ENCODE measurements around the gene DIP2C.

DNA sequence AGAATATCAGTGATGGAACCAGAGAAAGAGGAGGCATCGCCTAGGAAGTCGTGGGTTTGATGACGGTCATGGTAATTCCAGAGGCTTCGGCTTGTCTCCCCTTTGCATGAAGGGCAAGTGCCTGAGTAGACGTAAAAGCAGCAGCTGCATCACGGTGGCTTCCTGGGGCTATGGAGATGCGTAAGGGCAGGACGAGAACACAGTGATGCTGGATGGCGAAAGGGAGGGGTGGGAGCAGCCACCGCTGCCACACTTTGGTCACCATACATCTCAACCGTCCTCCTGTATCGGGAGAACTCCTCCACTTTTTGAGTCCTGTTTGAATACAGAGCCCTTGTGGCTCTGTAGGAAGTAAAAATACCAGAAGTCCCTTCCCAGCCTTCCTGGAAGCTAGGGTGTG, 371.5 kb downstream of the DIP2C start:
- TF ChIP-seq POLR2A (IDR thresholded peaks at IDR 0.05; ENCODE audit: low read depth, low read length) = no peak
- TF ChIP-seq TAF1 (IDR thresholded peaks at IDR 0.05; ENCODE audit: borderline replicate concordance, low read depth, low read length) = no peak
- no peak for TF ChIP-seq POLR2AphosphoS5 (IDR thresholded peaks at IDR 0.05; ENCODE audit: low read depth, low read length)

All from GM12892 (cell line).